DND-41 (cell line): ENCODE measurements around the gene HELZ.
"Not testable (repeated sequence)": the region's sequence is repeated elsewhere in the genome, so short reads cannot be mapped to it uniquely, and the experiment has no call there.

ENCODE experiments used
- ATAC-seq: fragments of 200-7000 bp; cut with Tn5 transposase; 3 replicates; pipeline ENCODE4 v1.9.1; 2021; ENCODE audit warnings: low read depth; ENCODE audit not compliant: insufficient read depth
- DNase-seq: peaks from one replicate; pipeline ENCODE4 v3.0.0-alpha.2; 2020
- H2AFZ ChIP-seq: 2 replicates; pipeline ENCODE4 v1.6.0; 2012; ENCODE audit warnings: low read depth, low read length
- H3K27ac ChIP-seq: 2 replicates; pipeline ENCODE4 v1.5.1; 2012; ENCODE audit warnings: low read length, inconsistent platforms
- H3K27me3 ChIP-seq: fragments of 200-600 bp; sonication (generic); 2 replicates; pipeline ENCODE4 v1.6.0; 2012; ENCODE audit warnings: low read length, mild to moderate bottlenecking, inconsistent platforms; ENCODE audit not compliant: insufficient read depth, poor library complexity
- H3K36me3 ChIP-seq: 2 replicates; pipeline ENCODE4 v1.5.1; 2012; ENCODE audit warnings: low read length, inconsistent platforms; ENCODE audit not compliant: insufficient read depth
- H3K4me1 ChIP-seq: 2 replicates; pipeline ENCODE4 v1.5.1; 2012; ENCODE audit warnings: mild to moderate bottlenecking, low read length; ENCODE audit not compliant: insufficient read depth
- H3K4me2 ChIP-seq: 2 replicates; pipeline ENCODE4 v1.6.0; 2012; ENCODE audit warnings: mild to moderate bottlenecking, moderate library complexity, low read length, inconsistent platforms; ENCODE audit not compliant: insufficient read depth
- H3K4me3 ChIP-seq, 2 experiments: fragments of 200-600 bp in 1 of 2; shearing (Covaris generic) in 1 of 2; 2 replicates each; pipeline ENCODE4 v1.5.1; 2012 to 2016; ENCODE audit warnings: inconsistent platforms in 2 of 2, low read length in 2 of 2, mild to moderate bottlenecking in 2 of 2, low read depth in 1 of 2, moderate library complexity in 1 of 2
- H3K79me2 ChIP-seq: 2 replicates; pipeline ENCODE4 v1.6.0; 2012; ENCODE audit warnings: low read length, inconsistent platforms; ENCODE audit not compliant: insufficient read depth
- H3K9ac ChIP-seq: 2 replicates; pipeline ENCODE4 v1.6.0; 2012; ENCODE audit warnings: low read depth, mild to moderate bottlenecking, inconsistent platforms, low read length, moderate library complexity
- H3K9me3 ChIP-seq: 2 replicates; pipeline ENCODE4 v1.5.1; 2012; ENCODE audit warnings: low read length, moderate library complexity, mild to moderate bottlenecking, inconsistent platforms; ENCODE audit not compliant: insufficient read depth, severe bottlenecking
- H4K20me1 ChIP-seq: 2 replicates; pipeline ENCODE4 v1.6.0; 2012; ENCODE audit warnings: low read length; ENCODE audit not compliant: insufficient read depth
- CTCF ChIP-seq: IDR thresholded peaks from 2 replicates; pipeline ENCODE4 v1.5.1; 2012; ENCODE audit warnings: borderline replicate concordance, low read length, moderate library complexity, mild to moderate bottlenecking; ENCODE audit not compliant: poor library complexity, severe bottlenecking; ENCODE audit errors: extremely low read depth
- EZH2 ChIP-seq: IDR thresholded peaks from 3 replicates; pipeline ENCODE4 v1.6.1; 2012; ENCODE audit warnings: borderline replicate concordance, low read depth, mild to moderate bottlenecking, moderate library complexity, low read length, inconsistent platforms; ENCODE audit not compliant: severe bottlenecking

Gene HELZ

GRCh38 chr17:67098006-67098405 lies 147.0 kb downstream of the HELZ start:
- no peaks in the 10 kb centered on the region for H3K9me3 ChIP-seq
- DNase-seq, result no peak
- peaks cover 26% of the 10 kb centered on the region; the same call in 1 of the 2 replicates for H3K36me3 ChIP-seq
- no peak for TF ChIP-seq EZH2
- no peak for TF ChIP-seq CTCF
- H3K27ac ChIP-seq, result no peak overlapping the region
- H3K79me2 ChIP-seq, result peaks cover 20% of the 10 kb centered on the region
- no peaks in the 10 kb centered on the region for H3K4me1 ChIP-seq
- H3K4me3 ChIP-seq, result no peak overlapping the region
- H3K27me3 ChIP-seq, result no peaks in the 10 kb centered on the region
- H4K20me1 ChIP-seq, result peaks cover 7% of the 10 kb centered on the region; the same call in 1 of the 2 replicates
- ATAC-seq, result no peak
- no peak overlapping the region for H3K9ac ChIP-seq
- no peak overlapping the region for H3K4me2 ChIP-seq
- no peak overlapping the region for H2AFZ ChIP-seq

- Histone ChIP-seq H3K36me3 (peaks cover 21% of the 10 kb centered on the region; the same call in 1 of the 2 replicates), H4K20me1 (0 out of 2 replicates have a peak, but pooled peaks cover 3% of the 10 kb centered on the region), H3K4me1 (no peaks in the 10 kb centered on the region), H3K4me3 (no peak overlapping the region), H2AFZ (no peak overlapping the region), H3K9me3 (no peaks in the 10 kb centered on the region), H3K9ac (no peak overlapping the region), H3K27me3 (no peaks in the 10 kb centered on the region), H3K27ac (no peak overlapping the region), H3K4me2 (no peak overlapping the region), H3K79me2 (peaks cover 20% of the 10 kb centered on the region)
- no peak for TF ChIP-seq EZH2
- DNase-seq, result no peak
- ATAC-seq, result no peak
These were observed 148.4 kb downstream of the HELZ start for GRCh38 chr17:67096609-67097008.

GRCh38 chr17:67095803-67096202 lies 149.2 kb downstream of the HELZ start:
- ATAC-seq (no peak), DNase-seq (no peak)
- no peak overlapping the region for H2AFZ ChIP-seq
- H4K20me1 ChIP-seq, result 0 out of 2 replicates have a peak, but pooled peaks cover 3% of the 10 kb centered on the region
- H3K9ac ChIP-seq, result no peak overlapping the region
- H3K4me3 ChIP-seq, result no peak overlapping the region
- no peaks in the 10 kb centered on the region for H3K4me1 ChIP-seq
- H3K79me2 ChIP-seq, result peaks cover 20% of the 10 kb centered on the region
- H3K27ac ChIP-seq, result no peak overlapping the region
- H3K27me3 ChIP-seq, result no peaks in the 10 kb centered on the region
- no peaks in the 10 kb centered on the region for H3K9me3 ChIP-seq
- H3K36me3 ChIP-seq, result peaks cover 21% of the 10 kb centered on the region; the same call in 1 of the 2 replicates
- TF ChIP-seq CTCF (no peak), EZH2 (no peak)
- H3K4me2 ChIP-seq, result no peak overlapping the region

- not testable (repeated sequence) for H3K27ac ChIP-seq, H3K27me3 ChIP-seq, H3K4me3 ChIP-seq, H2AFZ ChIP-seq, ATAC-seq, H3K4me1 ChIP-seq, H4K20me1 ChIP-seq, H3K9me3 ChIP-seq, H3K9ac ChIP-seq, DNase-seq, H3K4me2 ChIP-seq
- Histone ChIP-seq H3K36me3 (peaks cover 23% of the 10 kb centered on the region; the same call in 1 of the 2 replicates), H3K79me2 (peaks cover 21% of the 10 kb centered on the region)
These were observed 149.7 kb downstream of the HELZ start for GRCh38 chr17:67095291-67095690.
